ENCODE results near the gene TSHZ2. TPM values are rescaled to one million over a fixed set of nuclear protein-coding genes. Genes with fewer than 3 reads are reported as not detected.

Gene TSHZ2
- total and polyA plus RNA-seq, 9 of the 15 experiments (the other 6 are each of a cell fraction or from before 2014, with no cell fraction given): 0.03 to 0.20 (median 0.05) TPM; not detected in 4

- TF ChIP-seq ATF3 (IDR thresholded peaks at IDR 0.05) (peak; percentile 61; the same call in 1 of the 2 replicates), ATF3 (CRISPR knock-in tag; conservative IDR thresholded peaks at IDR 0.05) (no peak), SMARCE1 (IDR thresholded peaks at IDR 0.05) (peak; percentile 77), PKNOX1 (IDR thresholded peaks at IDR 0.05) (peak; percentile 60), SMARCA4 (IDR thresholded peaks at IDR 0.05) (peak; percentile 69; the same call in 1 of the 2 replicates), EP300 (IDR thresholded peaks at IDR 0.05; ENCODE audit: low read length) (peak; percentile 52; the same call in 1 of the 2 replicates), SFPQ (IDR thresholded peaks at IDR 0.05; ENCODE audit: low read depth, low read length) (no peak), ZSCAN32 (CRISPR knock-in tag; IDR thresholded peaks at IDR 0.05) (no peak), FOS (IDR thresholded peaks at IDR 0.05; ENCODE audit: extremely low read depth, insufficient read length) (peak; percentile 9), RHOXF2B (CRISPR knock-in tag; conservative IDR thresholded peaks at IDR 0.05) (no peak), ZNF184 (CRISPR knock-in tag; IDR thresholded peaks at IDR 0.05) (no peak), E2F4 (CRISPR knock-in tag; IDR thresholded peaks at IDR 0.05; ENCODE audit: low read depth) (no peak), JUND (IDR thresholded peaks at IDR 0.05; ENCODE audit: borderline replicate concordance, low read depth, low read length) (peak; percentile 85), JUND (tag; IDR thresholded peaks at IDR 0.05; ENCODE audit: borderline replicate concordance, low read depth, low read length) (peak; percentile 49; the same call in 1 of the 3 replicates), TBL1XR1 (IDR thresholded peaks at IDR 0.05; ENCODE audit: low read length in 2 of 2) (no peak), TEAD4 (IDR thresholded peaks at IDR 0.05; ENCODE audit: low read length) (peak; percentile 35; the same call in 1 of the 2 replicates), TEAD4 (CRISPR knock-in tag; IDR thresholded peaks at IDR 0.05; ENCODE audit: borderline replicate concordance) (no peak), RUNX1 (IDR thresholded peaks at IDR 0.05; ENCODE audit: low read depth) (no peak), ILK (tag; IDR thresholded peaks at IDR 0.05; ENCODE audit: borderline replicate concordance, low read depth) (no peak), ZBTB17 (CRISPR knock-in tag; IDR thresholded peaks at IDR 0.05) (no peak), MIER1 (IDR thresholded peaks at IDR 0.05; ENCODE audit: low read depth) (no peak), ZNF778 (CRISPR knock-in tag; IDR thresholded peaks at IDR 0.05) (no peak), RCOR1 (IDR thresholded peaks at IDR 0.05; ENCODE audit: borderline replicate concordance in 1 of 2, low read depth in 2 of 2, low read length in 2 of 2) (peak in 1 of 2 experiments; percentile 45; a peak in 1 of 4 replicates)
- TF ChIP-seq, protein P1, sequence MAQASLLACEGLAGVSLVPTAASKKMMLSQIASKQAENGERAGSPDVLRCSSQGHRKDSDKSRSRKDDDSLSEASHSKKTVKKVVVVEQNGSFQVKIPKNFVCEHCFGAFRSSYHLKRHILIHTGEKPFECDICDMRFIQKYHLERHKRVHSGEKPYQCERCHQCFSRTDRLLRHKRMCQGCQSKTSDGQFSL (CRISPR knock-in tag; IDR thresholded peaks at IDR 0.05): no peak
- TF ChIP-seq, protein P1 (tag; IDR thresholded peaks at IDR 0.05): no peak
Measured at GRCh38 chr20:53154540-53154939, 182.4 kb downstream of the TSHZ2 start (continued).
